ENCODE results near the gene TMEM200B.

GRCh38 chr1:29125237-29125641 is 1.5 kb upstream of the TMEM200B start:
- TF ChIP-seq CTCF (conservative IDR thresholded peaks at IDR 0.05 in 1 of 2, IDR thresholded peaks at IDR 0.05 in 1 of 2; ENCODE audit: low read depth in 1 of 2, low read length in 2 of 2) (no peak), EZH2 (IDR thresholded peaks at IDR 0.05; ENCODE audit: low read length, missing control alignments) (no peak)

Data from fibroblast of lung (primary cell).